H9 (cell line): Measurements from ENCODE around the gene AKT3. TPM values are rescaled to one million over a fixed set of nuclear protein-coding genes. Genes with fewer than 3 reads are reported as not detected.

Experiments used
- DNase-seq: peaks from one replicate; pipeline ENCODE4 v3.0.0-alpha.2; 2017
- H2AFZ ChIP-seq: one replicate; pipeline ENCODE4 v1.6.1; 2013; ENCODE audit warnings: mild to moderate bottlenecking, low read length, control low read depth, moderate library complexity
- H2AK5ac ChIP-seq: 2 replicates; pipeline ENCODE4 v1.6.1; 2013; ENCODE audit warnings: low read length, control low read depth, mixed read lengths; ENCODE audit not compliant: insufficient read length
- H2BK120ac ChIP-seq: one replicate; pipeline ENCODE4 v1.6.1; 2013; ENCODE audit warnings: low read depth, mild to moderate bottlenecking, low read length, control low read depth, inconsistent platforms; ENCODE audit not compliant: poor library complexity, severe bottlenecking
- H2BK12ac ChIP-seq: 2 replicates; pipeline ENCODE4 v1.6.1; 2013; ENCODE audit warnings: low read length, control low read depth, mixed read lengths, low read depth; ENCODE audit not compliant: insufficient read length
- H2BK15ac ChIP-seq: 2 replicates; pipeline ENCODE4 v1.6.1; 2013; ENCODE audit warnings: low read depth, low read length, control low read depth
- H2BK20ac ChIP-seq: one replicate; pipeline ENCODE4 v1.6.1; 2013; ENCODE audit warnings: low read depth, mild to moderate bottlenecking, low read length, control low read depth, inconsistent platforms; ENCODE audit not compliant: poor library complexity, severe bottlenecking
- H2BK5ac ChIP-seq: 2 replicates; pipeline ENCODE4 v1.6.1; 2013; ENCODE audit warnings: low read length, control low read depth, mixed read lengths; ENCODE audit not compliant: insufficient read length
- H3K14ac ChIP-seq: 2 replicates; pipeline ENCODE4 v1.6.1; 2013; ENCODE audit warnings: low read length, control low read depth; ENCODE audit not compliant: insufficient read depth
- H3K18ac ChIP-seq: 2 replicates; pipeline ENCODE4 v1.6.1; 2013; ENCODE audit warnings: low read depth, mild to moderate bottlenecking, mixed read lengths, low read length, control low read depth; ENCODE audit not compliant: insufficient read length
- H3K23ac ChIP-seq: 2 replicates; pipeline ENCODE4 v1.6.1; 2013; ENCODE audit warnings: low read length, control low read depth, mixed read lengths, low read depth; ENCODE audit not compliant: insufficient read length
- H3K23me2 ChIP-seq: 2 replicates; pipeline ENCODE4 v1.6.1; 2013; ENCODE audit warnings: low read depth, mild to moderate bottlenecking, mixed read lengths, low read length, control low read depth; ENCODE audit not compliant: insufficient read length, poor library complexity, severe bottlenecking
- H3K27ac ChIP-seq: 2 replicates; pipeline ENCODE4 v1.5.1; 2013; ENCODE audit warnings: low read length, control low read depth, mixed read lengths, low read depth; ENCODE audit not compliant: insufficient read length
- H3K27me3 ChIP-seq: 2 replicates; pipeline ENCODE4 v1.6.1; 2013; ENCODE audit warnings: low read length, control low read depth, inconsistent platforms; ENCODE audit not compliant: insufficient read depth
- H3K4ac ChIP-seq: 2 replicates; pipeline ENCODE4 v1.6.1; 2013; ENCODE audit warnings: low read depth, mild to moderate bottlenecking, control low read depth, inconsistent platforms, low read length, moderate library complexity
- H3K4me1 ChIP-seq: 2 replicates; pipeline ENCODE4 v1.6.1; 2013; ENCODE audit warnings: low read length, control low read depth, inconsistent platforms; ENCODE audit not compliant: insufficient read depth
- H3K4me2 ChIP-seq: 2 replicates; pipeline ENCODE4 v1.6.1; 2013; ENCODE audit warnings: low read length, control low read depth, mixed read lengths; ENCODE audit not compliant: insufficient read length, insufficient read depth
- H3K56ac ChIP-seq: 2 replicates; pipeline ENCODE4 v1.6.1; 2013; ENCODE audit warnings: low read depth, mild to moderate bottlenecking, mixed read lengths, low read length, control low read depth; ENCODE audit not compliant: insufficient read length
- H3K79me1 ChIP-seq: 2 replicates; pipeline ENCODE4 v1.6.1; 2013; ENCODE audit warnings: low read depth, mild to moderate bottlenecking, moderate library complexity, low read length, control low read depth, inconsistent platforms; ENCODE audit not compliant: insufficient read depth, poor library complexity, severe bottlenecking
- H3K79me2 ChIP-seq: 2 replicates; pipeline ENCODE4 v1.6.1; 2013; ENCODE audit warnings: low read length, control low read depth, inconsistent platforms; ENCODE audit not compliant: insufficient read depth
- H3K9ac ChIP-seq: 2 replicates; pipeline ENCODE4 v1.6.1; 2013; ENCODE audit warnings: low read length, control low read depth, mixed read lengths; ENCODE audit not compliant: insufficient read length; ENCODE audit errors: extremely low read depth
- H3K9me3 ChIP-seq: one replicate; pipeline ENCODE4 v1.6.1; 2013; ENCODE audit warnings: low read depth, low read length, inconsistent platforms; ENCODE audit not compliant: control insufficient read depth
- H3T11ph ChIP-seq: one replicate; pipeline ENCODE4 v1.6.1; 2013; ENCODE audit warnings: mild to moderate bottlenecking, low read length, control low read depth, inconsistent platforms
- H4K20me1 ChIP-seq: one replicate; pipeline ENCODE4 v1.6.1; 2013; ENCODE audit not compliant: control insufficient read depth, insufficient read length, insufficient read depth
- H4K5ac ChIP-seq: 2 replicates; pipeline ENCODE4 v1.6.1; 2013; ENCODE audit warnings: low read depth, mild to moderate bottlenecking, mixed read lengths, low read length, control low read depth; ENCODE audit not compliant: insufficient read length
- H4K8ac ChIP-seq: replicated peaks from 2 replicates; pipeline ENCODE4 v1.6.1; 2013; ENCODE audit warnings: low read length, control low read depth, mixed read lengths, low read depth; ENCODE audit not compliant: insufficient read length
- H4K91ac ChIP-seq: 2 replicates; pipeline ENCODE4 v1.6.1; 2013; ENCODE audit warnings: low read depth, mild to moderate bottlenecking, moderate library complexity, mixed read lengths, low read length, control low read depth; ENCODE audit not compliant: insufficient read length
- H3K27ac Mint-ChIP-seq, 3 experiments: 2 replicates in 2 of 3; 3 replicates in 1 of 3; pipeline ENCODE4 v1.8.0; 2020 to 2021; ENCODE audit warnings: mixed read lengths in 3 of 3, mild to moderate bottlenecking in 1 of 3, moderate library complexity in 1 of 3
- H3K27me3 Mint-ChIP-seq: 2 replicates; pipeline ENCODE4 v1.8.0; 2021; ENCODE audit warnings: low read depth, mild to moderate bottlenecking, moderate library complexity, mixed read lengths
- H3K36me3 Mint-ChIP-seq, 3 experiments: 2 replicates in 2 of 3; 3 replicates in 1 of 3; pipeline ENCODE4 v1.8.0; 2020 to 2021; ENCODE audit warnings: low read depth in 3 of 3, mixed read lengths in 3 of 3; ENCODE audit not compliant: insufficient read depth in 1 of 3
- H3K4me1 Mint-ChIP-seq, 2 experiments: 2 replicates each; pipeline ENCODE4 v1.8.0; 2020; ENCODE audit warnings: mixed read lengths in 2 of 2
- H3K4me3 Mint-ChIP-seq, 2 experiments: 2 replicates in 1 of 2; 3 replicates in 1 of 2; pipeline ENCODE4 v1.8.0; 2020 to 2021; ENCODE audit warnings: mild to moderate bottlenecking in 2 of 2, mixed read lengths in 2 of 2, moderate library complexity in 1 of 2
- H3K9me3 Mint-ChIP-seq, 2 experiments: 2 replicates in 1 of 2; 3 replicates in 1 of 2; pipeline ENCODE4 v1.8.0; 2020; ENCODE audit warnings: mild to moderate bottlenecking in 2 of 2, mixed read lengths in 2 of 2, moderate library complexity in 1 of 2
- CTCF ChIP-seq: fragments of 200-600 bp; sonication (generic); conservative IDR thresholded peaks from 3 replicates; pipeline ENCODE4 v1.8.0; 2021; ENCODE audit warnings: antibody characterized with exemption, mild to moderate bottlenecking
- total RNA-seq: library from RNA; stranded (reverse); gene quantifications from 2 replicates; pipeline ENCODE4 v1.2.1, GENCODE V29; 2021

The AKT3 gene
- total RNA-seq, 1 experiment from 2014 or later, result 27.8 TPM

GRCh38 chr1:243564814-243565213, 285.2 kb downstream of the AKT3 start:
- H3K4me1 Mint-ChIP-seq, result peaks cover 3% of the 10 kb centered on the region in 2 experiments
- Histone ChIP-seq H4K91ac (no peak overlapping the region), H3K27me3 (no peaks in the 10 kb centered on the region), H2AFZ (no peak overlapping the region), H3K23ac (no peak overlapping the region), H2BK15ac (no peak overlapping the region), H3K9ac (no peak overlapping the region), H2BK5ac (no peak overlapping the region), H2BK12ac (no peak overlapping the region), H2AK5ac (no peak overlapping the region), H3K79me2 (no peaks in the 10 kb centered on the region), H3K4me2 (no peak overlapping the region), H3K23me2 (no peaks in the 10 kb centered on the region), H3K18ac (no peak overlapping the region), H3K27ac (no peak overlapping the region), H4K8ac (no peak overlapping the region), H3T11ph (no peak overlapping the region), H2BK120ac (no peak overlapping the region), H3K9me3 (no peaks in the 10 kb centered on the region), H3K4me1 (no peaks in the 10 kb centered on the region), H3K14ac (no peak overlapping the region), H2BK20ac (no peak overlapping the region), H3K79me1 (no peaks in the 10 kb centered on the region), H3K56ac (no peak overlapping the region), H3K4ac (no peak overlapping the region), H4K5ac (no peak overlapping the region), H4K20me1 (no peaks in the 10 kb centered on the region)
- no peak overlapping the region for H3K27ac Mint-ChIP-seq
- H3K4me3 Mint-ChIP-seq, result no peak overlapping the region
- no peak for TF ChIP-seq CTCF
- H3K27me3 Mint-ChIP-seq, result no peaks in the 10 kb centered on the region
- DNase-seq, result no peak
- peaks cover 11 to 15% (median 12%) of the 10 kb centered on the region in 3 experiments for H3K36me3 Mint-ChIP-seq
- peaks cover 5 to 7% of the 10 kb centered on the region in 2 experiments for H3K9me3 Mint-ChIP-seq
